ENCODE results near the gene MYH8.

MYH8 gene

GRCh38 chr17:10368561-10368960 is 53.2 kb downstream of the MYH8 start:
- H3K4me3 ChIP-seq: no peak overlapping the region
- H3K27me3 ChIP-seq: no peaks in the 10 kb centered on the region
- H3K4me1 ChIP-seq: no peaks in the 10 kb centered on the region
- H3K36me3 ChIP-seq: no peaks in the 10 kb centered on the region
- DNase-seq: no peak
- H3K27ac ChIP-seq: no peak overlapping the region
- intact Hi-C loops (cut with DNase I; ENCODE audit: low total_unique reads): no loop called here
- no peak for TF ChIP-seq CTCF (IDR thresholded peaks at IDR 0.05)
- no peaks in the 10 kb centered on the region for H3K9me3 ChIP-seq

GRCh38 chr17:10360578-10360977 is 61.2 kb downstream of the MYH8 start:
- Histone ChIP-seq H3K36me3 (no peaks in the 10 kb centered on the region), H3K27me3 (no peaks in the 10 kb centered on the region), H3K27ac (no peak overlapping the region), H3K4me1 (no peaks in the 10 kb centered on the region), H3K4me3 (no peak overlapping the region), H3K9me3 (no peaks in the 10 kb centered on the region)
- TF ChIP-seq CTCF (IDR thresholded peaks at IDR 0.05): no peak
- DNase-seq: no peak
- intact Hi-C loops (cut with DNase I; ENCODE audit: low total_unique reads): no loop called here

GRCh38 chr17:10357768-10358167 is 64.0 kb downstream of the MYH8 start:
- no peak for DNase-seq
- Histone ChIP-seq H3K27ac (no peak overlapping the region), H3K27me3 (no peaks in the 10 kb centered on the region), H3K4me3 (no peak overlapping the region), H3K9me3 (no peaks in the 10 kb centered on the region), H3K36me3 (no peaks in the 10 kb centered on the region), H3K4me1 (no peaks in the 10 kb centered on the region)
- TF ChIP-seq CTCF (IDR thresholded peaks at IDR 0.05): peak in 1 of 2 experiments; percentile 10
- intact Hi-C loops (cut with DNase I; ENCODE audit: low total_unique reads): no loop called here

- H3K4me1 ChIP-seq: no peaks in the 10 kb centered on the region
- H3K27me3 ChIP-seq: no peaks in the 10 kb centered on the region
- H3K27ac ChIP-seq: no peak overlapping the region
- no peak overlapping the region for H3K4me3 ChIP-seq
- no peak for DNase-seq
- no peaks in the 10 kb centered on the region for H3K9me3 ChIP-seq
- TF ChIP-seq CTCF (IDR thresholded peaks at IDR 0.05): no peak
- no peaks in the 10 kb centered on the region for H3K36me3 ChIP-seq
- intact Hi-C loops (cut with DNase I; ENCODE audit: low total_unique reads): no loop called here
Observed at GRCh38 chr17:10354651-10355050, 67.1 kb downstream of the MYH8 start.

GRCh38 chr17:10352893-10353292 is 68.9 kb downstream of the MYH8 start:
- no peaks in the 10 kb centered on the region for H3K4me1 ChIP-seq
- no peak overlapping the region for H3K27ac ChIP-seq
- no peaks in the 10 kb centered on the region for H3K36me3 ChIP-seq
- no peaks in the 10 kb centered on the region for H3K27me3 ChIP-seq
- H3K4me3 ChIP-seq: no peak overlapping the region
- no peak for TF ChIP-seq CTCF (IDR thresholded peaks at IDR 0.05)
- H3K9me3 ChIP-seq: no peaks in the 10 kb centered on the region
- no peak for DNase-seq
- intact Hi-C loops (cut with DNase I; ENCODE audit: low total_unique reads): no loop called here

- Histone ChIP-seq H3K36me3 (no peaks in the 10 kb centered on the region), H3K27ac (no peak overlapping the region), H3K4me3 (no peak overlapping the region), H3K27me3 (no peaks in the 10 kb centered on the region), H3K9me3 (no peaks in the 10 kb centered on the region), H3K4me1 (no peaks in the 10 kb centered on the region)
- TF ChIP-seq CTCF (IDR thresholded peaks at IDR 0.05): no peak
- intact Hi-C loops (cut with DNase I; ENCODE audit: low total_unique reads): no loop called here
- DNase-seq: no peak
Observed at GRCh38 chr17:10349403-10349802, 72.3 kb downstream of the MYH8 start.
